Measurements from ENCODE around the gene YIPF4.
A peak's percentile ranks its signal among the peaks of the same experiment; 100 is the strongest.

Gene YIPF4

DNA sequence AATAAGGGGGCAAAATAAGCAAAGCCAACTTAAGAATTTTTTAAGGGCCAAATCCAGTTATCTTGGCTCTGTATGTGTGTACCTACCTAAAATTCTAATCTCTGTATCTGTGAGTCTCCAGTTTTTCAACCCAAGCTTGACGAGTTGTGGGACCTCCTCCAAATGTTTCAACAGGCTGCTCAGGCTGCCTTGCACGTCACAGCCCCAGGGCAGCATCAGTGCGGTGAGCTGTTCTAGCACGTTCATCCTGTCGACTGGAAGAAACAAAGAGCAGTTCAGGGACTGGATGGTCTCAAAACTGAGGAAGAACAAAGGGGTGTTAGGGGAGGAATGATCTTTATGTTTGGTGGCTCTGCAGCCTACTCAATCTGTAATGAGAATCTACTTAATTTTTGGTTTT is 42.4 kb upstream of the YIPF4 start:
- no peak for TF ChIP-seq YY1 (IDR thresholded peaks at IDR 0.05; ENCODE audit: low read depth)
- no peak for TF ChIP-seq ZBTB7A (IDR thresholded peaks at IDR 0.05; ENCODE audit: low read depth)

GRCh38 chr2:32237488-32237887 is 40.2 kb upstream of the YIPF4 start:
- TF ChIP-seq REST (IDR thresholded peaks at IDR 0.05; ENCODE audit: low read depth) (no peak), YY1 (IDR thresholded peaks at IDR 0.05; ENCODE audit: low read depth) (no peak), CREB1 (IDR thresholded peaks at IDR 0.05; ENCODE audit: low read depth) (no peak), TCF12 (IDR thresholded peaks at IDR 0.05; ENCODE audit: low read depth) (no peak), EP300 (IDR thresholded peaks at IDR 0.05; ENCODE audit: borderline replicate concordance) (no peak), RAD21 (IDR thresholded peaks at IDR 0.05; ENCODE audit: low read depth) (no peak), TAF1 (IDR thresholded peaks at IDR 0.05; ENCODE audit: low read depth) (no peak), ZBTB7A (IDR thresholded peaks at IDR 0.05; ENCODE audit: low read depth) (no peak), MAX (IDR thresholded peaks at IDR 0.05) (no peak), TEAD4 (IDR thresholded peaks at IDR 0.05) (no peak), EGR1 (IDR thresholded peaks at IDR 0.05) (no peak), NFIC (IDR thresholded peaks at IDR 0.05) (no peak), CEBPB (IDR thresholded peaks at IDR 0.05) (no peak), FOXM1 (IDR thresholded peaks at IDR 0.05; ENCODE audit: borderline replicate concordance, low read depth) (no peak)
- TF ChIP-seq, protein P1, sequence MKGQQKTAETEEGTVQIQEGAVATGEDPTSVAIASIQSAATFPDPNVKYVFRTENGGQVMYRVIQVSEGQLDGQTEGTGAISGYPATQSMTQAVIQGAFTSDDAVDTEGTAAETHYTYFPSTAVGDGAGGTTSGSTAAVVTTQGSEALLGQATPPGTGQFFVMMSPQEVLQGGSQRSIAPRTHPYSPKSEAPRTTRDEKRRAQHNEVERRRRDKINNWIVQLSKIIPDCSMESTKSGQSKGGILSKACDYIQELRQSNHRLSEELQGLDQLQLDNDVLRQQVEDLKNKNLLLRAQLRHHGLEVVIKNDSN (IDR thresholded peaks at IDR 0.05): no peak

DNA sequence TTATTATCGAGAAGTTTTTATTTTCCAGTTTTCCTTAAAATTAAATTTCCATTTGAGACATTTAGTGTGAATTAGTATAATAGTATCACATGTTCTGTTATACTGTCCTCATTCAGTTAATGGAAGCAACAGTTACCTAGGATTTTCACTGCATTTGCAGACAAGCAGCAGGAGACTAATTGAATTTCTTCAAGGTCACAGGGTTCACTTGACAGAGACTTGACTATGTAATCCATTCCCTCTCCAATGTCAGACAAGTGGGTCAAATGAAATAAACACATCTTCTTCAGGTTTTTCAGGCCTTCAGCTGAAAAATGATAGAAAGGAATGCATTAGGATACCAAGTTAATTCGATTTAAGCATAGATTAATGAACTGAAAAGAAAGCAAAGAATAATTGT is 39.7 kb upstream of the YIPF4 start:
- no peak for TF ChIP-seq RAD21 (IDR thresholded peaks at IDR 0.05; ENCODE audit: low read depth)

DNA sequence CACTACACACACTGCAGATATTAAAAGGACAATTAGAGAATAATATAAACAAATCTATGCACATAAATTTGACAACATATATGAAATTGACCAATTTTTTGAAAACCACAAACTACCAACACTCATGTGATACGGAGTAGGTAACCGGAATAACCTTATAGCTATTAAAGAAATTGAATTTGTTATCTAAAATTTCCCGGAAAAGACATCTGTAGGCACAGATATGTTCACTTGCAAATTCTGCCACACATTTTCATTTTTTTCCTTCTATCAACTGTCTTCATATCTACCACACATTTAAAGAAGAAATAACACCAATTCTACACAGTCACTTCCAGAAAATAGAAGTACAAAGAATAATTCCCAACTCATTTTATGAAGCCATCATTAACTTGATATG is 35.4 kb upstream of the YIPF4 start:
- TF ChIP-seq NFIC (IDR thresholded peaks at IDR 0.05) (no peak), TEAD4 (IDR thresholded peaks at IDR 0.05) (no peak), YY1 (IDR thresholded peaks at IDR 0.05; ENCODE audit: low read depth) (no peak), TCF12 (IDR thresholded peaks at IDR 0.05; ENCODE audit: low read depth) (no peak), EP300 (IDR thresholded peaks at IDR 0.05; ENCODE audit: borderline replicate concordance) (no peak), MAX (IDR thresholded peaks at IDR 0.05) (no peak), RAD21 (IDR thresholded peaks at IDR 0.05; ENCODE audit: low read depth) (no peak), ZBTB7A (IDR thresholded peaks at IDR 0.05; ENCODE audit: low read depth) (no peak), EGR1 (IDR thresholded peaks at IDR 0.05) (no peak), TAF1 (IDR thresholded peaks at IDR 0.05; ENCODE audit: low read depth) (no peak), CEBPB (IDR thresholded peaks at IDR 0.05) (no peak), REST (IDR thresholded peaks at IDR 0.05; ENCODE audit: low read depth) (no peak), CREB1 (IDR thresholded peaks at IDR 0.05; ENCODE audit: low read depth) (no peak)
- TF ChIP-seq, protein P1 (IDR thresholded peaks at IDR 0.05): no peak

GRCh38 chr2:32246911-32247310 is 30.8 kb upstream of the YIPF4 start:
- TF ChIP-seq TCF12 (IDR thresholded peaks at IDR 0.05; ENCODE audit: low read depth): 0 out of 2 replicates have a peak, but pooled peaks have one; percentile 24
- TF ChIP-seq NFIC (IDR thresholded peaks at IDR 0.05): peak; percentile 52
- TF ChIP-seq ZBTB7A (IDR thresholded peaks at IDR 0.05; ENCODE audit: low read depth): no peak

GRCh38 chr2:32248299-32248698 is 29.4 kb upstream of the YIPF4 start:
- TF ChIP-seq EP300 (IDR thresholded peaks at IDR 0.05; ENCODE audit: borderline replicate concordance) (no peak), NFIC (IDR thresholded peaks at IDR 0.05) (no peak), FOXM1 (IDR thresholded peaks at IDR 0.05; ENCODE audit: borderline replicate concordance, low read depth) (no peak), CREB1 (IDR thresholded peaks at IDR 0.05; ENCODE audit: low read depth) (no peak), REST (IDR thresholded peaks at IDR 0.05; ENCODE audit: low read depth) (no peak), YY1 (IDR thresholded peaks at IDR 0.05; ENCODE audit: low read depth) (no peak), RAD21 (IDR thresholded peaks at IDR 0.05; ENCODE audit: low read depth) (no peak), EGR1 (IDR thresholded peaks at IDR 0.05) (no peak), MAX (IDR thresholded peaks at IDR 0.05) (no peak), CEBPB (IDR thresholded peaks at IDR 0.05) (no peak), TEAD4 (IDR thresholded peaks at IDR 0.05) (no peak), ZBTB7A (IDR thresholded peaks at IDR 0.05; ENCODE audit: low read depth) (no peak), TAF1 (IDR thresholded peaks at IDR 0.05; ENCODE audit: low read depth) (no peak), TCF12 (IDR thresholded peaks at IDR 0.05; ENCODE audit: low read depth) (no peak)
- TF ChIP-seq, protein P1 (IDR thresholded peaks at IDR 0.05): no peak
